NCI-H226 (cell line): ENCODE results near the gene ETV6.

Experiments
- DNase-seq: peaks from one replicate; pipeline ENCODE4 v3.0.0-alpha.2; 2015

ETV6 gene

GRCh38 chr12:11785712-11786111, 136.2 kb downstream of the ETV6 start:
- DNase-seq, result peak; percentile 74

- DNase-seq, result no peak
These were observed 137.3 kb downstream of the ETV6 start for GRCh38 chr12:11786638-11787365.

GRCh38 chr12:11787437-11787836, 138.0 kb downstream of the ETV6 start:
- DNase-seq, result no peak

- DNase-seq, result no peak
These were observed 138.7 kb downstream of the ETV6 start for GRCh38 chr12:11787933-11788849.

- DNase-seq, result no peak
These were observed 144.6 kb downstream of the ETV6 start for GRCh38 chr12:11793921-11794710.

- DNase-seq, result no peak
These were observed 145.3 kb downstream of the ETV6 start for GRCh38 chr12:11794751-11795150.

GRCh38 chr12:11795192-11795912, 145.9 kb downstream of the ETV6 start:
- DNase-seq, result no peak

- peak; percentile 92 for DNase-seq
These were observed 146.5 kb downstream of the ETV6 start for GRCh38 chr12:11795913-11796459.

- DNase-seq, result peak; percentile 75
These were observed 147.9 kb downstream of the ETV6 start for GRCh38 chr12:11797317-11797913.

- DNase-seq, result no peak
These were observed 148.7 kb downstream of the ETV6 start for GRCh38 chr12:11798006-11798708.

GRCh38 chr12:11798856-11799501, 149.5 kb downstream of the ETV6 start:
- DNase-seq, result peak; percentile 96

- no peak for DNase-seq
These were observed 150.0 kb downstream of the ETV6 start for GRCh38 chr12:11799502-11799873.

- DNase-seq, result no peak
These were observed 152.2 kb downstream of the ETV6 start for GRCh38 chr12:11801643-11802042.

GRCh38 chr12:11804130-11804529, 154.7 kb downstream of the ETV6 start:
- no peak for DNase-seq

- DNase-seq, result no peak
These were observed 155.6 kb downstream of the ETV6 start for GRCh38 chr12:11805043-11805442.

GRCh38 chr12:11805680-11806079, 156.2 kb downstream of the ETV6 start:
- DNase-seq, result no peak

GRCh38 chr12:11807458-11807857, 158.0 kb downstream of the ETV6 start:
- DNase-seq, result no peak

- no peak for DNase-seq
These were observed 159.5 kb downstream of the ETV6 start for GRCh38 chr12:11808931-11809330.

- no peak for DNase-seq
These were observed 160.7 kb downstream of the ETV6 start for GRCh38 chr12:11810206-11810545.

GRCh38 chr12:11811008-11811407, 161.5 kb downstream of the ETV6 start:
- no peak for DNase-seq

GRCh38 chr12:11812241-11812585, 162.7 kb downstream of the ETV6 start:
- no peak for DNase-seq
